Panc1 (cell line): Measurements from ENCODE around the gene MRPL14.

Source experiments
- CTCF ChIP-seq: fragments of 450-650 bp; IDR thresholded peaks from 2 replicates; pipeline ENCODE4 v1.5.1; 2017; ENCODE audit warnings: mild to moderate bottlenecking
- POLR2AphosphoS5 ChIP-seq: IDR thresholded peaks from 2 replicates; pipeline ENCODE4 v1.6.1; 2012; ENCODE audit warnings: mild to moderate bottlenecking, low read depth, low read length, moderate library complexity
- SIN3A ChIP-seq: IDR thresholded peaks from 2 replicates; pipeline ENCODE4 v1.6.1; 2012; ENCODE audit warnings: low read depth, mild to moderate bottlenecking, low read length, moderate library complexity, borderline replicate concordance; ENCODE audit not compliant: insufficient read depth

DNA sequence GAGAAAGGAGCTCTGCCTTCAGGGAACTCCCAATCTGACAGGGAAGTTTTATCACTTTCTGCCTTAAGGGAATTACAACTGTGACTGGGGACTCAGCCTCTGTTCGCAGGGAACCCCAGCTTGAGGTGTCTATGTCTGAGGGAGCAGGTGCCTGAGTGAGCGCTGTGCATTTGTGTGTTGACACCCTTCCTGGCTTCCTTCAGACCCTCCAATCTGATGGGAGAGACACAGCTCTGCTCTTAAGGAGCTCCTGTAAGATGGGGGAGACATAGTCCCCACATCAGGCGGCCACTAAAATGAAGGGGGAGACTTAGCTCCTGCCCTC, 62.3 kb downstream of the MRPL14 start:
- TF ChIP-seq CTCF (no peak), SIN3A (no peak), POLR2AphosphoS5 (no peak)
